ENCODE measurements around the gene ANKRD6. TPM values are rescaled to one million over a fixed set of nuclear protein-coding genes. Genes with fewer than 3 reads are reported as not detected.
"Not testable (repeated sequence)": the region's sequence is repeated elsewhere in the genome, so short reads cannot be mapped to it uniquely, and the experiment has no call there.

ANKRD6 gene
- total RNA-seq, 1 experiment from 2014 or later = 7.1 TPM

- Histone ChIP-seq H3K4me3 (no peak overlapping the region), H3K9me3 (no peaks in the 10 kb centered on the region), H3K27me3 (no peaks in the 10 kb centered on the region), H3K36me3 (no peaks in the 10 kb centered on the region)
- DNase-seq = no peak
Measured at GRCh38 chr6:89618026-89618425, 185.1 kb downstream of the ANKRD6 start.

- H3K9me3 ChIP-seq = no peaks in the 10 kb centered on the region
- H3K4me3 ChIP-seq = no peak overlapping the region
- H3K27me3 ChIP-seq = no peaks in the 10 kb centered on the region
- no peaks in the 10 kb centered on the region for H3K36me3 ChIP-seq
- DNase-seq = no peak
Measured at GRCh38 chr6:89619567-89619966, 186.6 kb downstream of the ANKRD6 start.

GRCh38 chr6:89623749-89624148 lies 190.8 kb downstream of the ANKRD6 start:
- no peaks in the 10 kb centered on the region for H3K27me3 ChIP-seq
- no peaks in the 10 kb centered on the region for H3K36me3 ChIP-seq
- no peak overlapping the region for H3K4me3 ChIP-seq
- H3K9me3 ChIP-seq = no peaks in the 10 kb centered on the region
- no peak for DNase-seq

GRCh38 chr6:89630488-89630887 lies 197.5 kb downstream of the ANKRD6 start:
- Histone ChIP-seq H3K27me3 (no peaks in the 10 kb centered on the region), H3K9me3 (no peaks in the 10 kb centered on the region), H3K36me3 (no peaks in the 10 kb centered on the region), H3K4me3 (no peak overlapping the region)
- DNase-seq = no peak

DNA sequence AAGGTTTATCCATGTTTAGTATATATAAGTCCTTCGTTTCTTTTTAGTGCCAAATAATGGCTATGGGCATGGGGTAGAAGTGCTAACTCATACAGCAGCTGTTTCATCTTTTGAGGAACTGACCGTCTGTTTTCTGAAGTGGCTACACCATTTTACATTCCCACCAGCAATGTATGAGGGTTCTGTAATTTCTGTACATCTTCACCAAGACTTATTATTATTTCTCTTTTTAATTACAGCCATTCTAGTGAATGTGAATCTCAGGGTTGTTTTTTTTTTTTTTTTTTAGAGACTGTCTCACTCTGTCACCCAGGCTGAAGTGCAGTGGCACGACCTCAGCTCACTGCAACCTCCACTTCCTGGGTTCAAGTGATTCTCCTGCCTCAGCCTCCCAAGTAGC lies 203.5 kb downstream of the ANKRD6 start:
- DNase-seq, H3K4me3 ChIP-seq, H3K9me3 ChIP-seq, H3K27me3 ChIP-seq: not testable (repeated sequence)
- H3K36me3 ChIP-seq = peaks cover 14% of the 10 kb centered on the region

DNA sequence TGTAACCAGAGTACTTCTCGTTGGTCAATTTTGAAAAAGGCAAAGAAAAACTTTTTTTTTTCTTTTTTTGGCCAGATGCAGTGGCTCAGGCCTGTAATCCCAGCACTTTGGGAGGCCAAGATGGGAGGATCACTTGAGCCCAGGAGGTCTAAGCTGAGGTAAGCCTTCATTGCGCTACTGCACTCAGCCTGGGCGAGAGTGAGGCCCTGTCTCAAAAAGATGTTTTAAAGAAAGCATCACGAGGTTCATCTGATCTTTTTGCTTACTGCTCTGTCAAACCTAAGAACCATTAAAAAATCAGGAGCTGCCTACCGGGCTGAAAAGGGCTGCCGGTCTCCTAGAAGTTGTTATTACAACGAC lies 205.0 kb downstream of the ANKRD6 start:
- peaks cover 14% of the 10 kb centered on the region for H3K36me3 ChIP-seq
- no peaks in the 10 kb centered on the region for H3K9me3 ChIP-seq
- DNase-seq = no peak
- peak overlapping the region; percentile 94 for H3K4me3 ChIP-seq
- H3K27me3 ChIP-seq = no peaks in the 10 kb centered on the region

DNA sequence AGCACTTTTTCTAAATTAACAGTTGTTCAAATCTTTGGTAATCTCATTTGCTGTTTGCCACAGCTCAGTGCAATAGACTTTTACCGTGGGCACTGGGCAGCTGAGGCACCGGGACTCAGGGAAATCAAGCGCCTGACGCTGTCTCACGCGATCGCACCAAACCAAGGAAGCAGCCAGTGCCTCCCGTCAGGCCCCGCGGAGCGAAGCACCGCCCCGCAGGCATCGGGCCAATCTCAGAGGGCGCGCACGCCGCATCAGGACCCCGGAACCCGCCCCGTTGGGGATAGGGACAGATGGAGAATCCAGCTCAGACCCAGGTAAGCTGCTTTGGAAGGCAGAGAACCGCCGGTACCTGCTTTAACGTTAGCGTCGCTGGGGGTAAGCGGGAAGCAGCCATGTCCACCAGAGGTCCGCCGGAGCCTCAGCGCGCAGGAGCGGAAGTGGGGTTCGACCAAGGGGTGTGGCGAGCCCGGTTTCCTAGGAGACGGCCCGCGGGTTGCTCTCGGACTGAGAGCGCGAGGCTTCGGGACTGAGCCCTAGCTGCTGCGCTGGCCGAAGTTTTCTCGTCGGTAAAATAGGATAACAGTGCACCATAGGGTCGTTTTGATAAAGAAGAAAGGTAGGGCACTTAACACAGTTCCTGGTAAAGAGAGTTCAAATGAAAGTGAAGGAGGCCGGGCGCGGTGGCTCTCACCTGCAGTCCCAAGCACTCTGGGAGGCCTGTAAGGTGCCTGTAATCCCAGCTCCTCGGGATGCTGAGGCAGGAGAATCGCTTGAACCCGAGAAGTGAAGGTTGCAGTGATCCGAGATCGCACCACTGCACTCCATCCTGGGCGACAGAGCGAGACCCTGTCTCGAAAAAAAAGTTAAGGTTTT lies 205.6 kb downstream of the ANKRD6 start, which contains the start of gene LYRM2:
TSS of gene LYRM2 (minus strand) at position 428 of the 876 bp plus-strand sequence. CDS start at position 397, 31 bp downstream.
- DNase-seq = peak; percentile 94
- Histone ChIP-seq H3K4me3 (peak within 1 kb of the TSS; percentile 94), H3K36me3 (peaks cover 17% of the 10 kb centered on the region), H3K27me3 (no peaks in the 10 kb centered on the region), H3K9me3 (no peaks in the 10 kb centered on the region)

DNA sequence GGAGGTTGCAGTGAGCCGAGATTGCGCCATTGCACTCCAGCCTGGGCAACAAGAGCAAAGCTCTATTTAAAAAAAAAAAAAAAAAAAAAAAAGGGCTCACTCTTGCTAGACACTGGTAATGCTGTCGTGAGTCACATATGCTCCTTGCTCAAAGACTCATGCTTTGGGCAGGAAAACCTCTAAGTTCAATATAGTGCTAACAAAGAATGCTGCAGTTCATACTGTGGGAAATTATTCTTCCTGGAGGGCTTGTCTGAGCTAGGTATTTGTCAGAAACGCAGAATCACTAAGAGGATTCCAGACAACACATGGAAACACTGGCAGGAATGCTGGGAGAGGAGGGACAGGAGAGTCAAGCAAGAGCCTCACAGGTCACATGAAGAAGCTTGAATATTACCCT lies 207.9 kb downstream of the ANKRD6 start:
- DNase-seq = no peak
- no peaks in the 10 kb centered on the region for H3K9me3 ChIP-seq
- no peak overlapping the region for H3K4me3 ChIP-seq
- peaks cover 27% of the 10 kb centered on the region for H3K36me3 ChIP-seq
- H3K27me3 ChIP-seq = no peaks in the 10 kb centered on the region

- not testable (repeated sequence) for H3K4me3 ChIP-seq, H3K9me3 ChIP-seq, DNase-seq, H3K27me3 ChIP-seq
- H3K36me3 ChIP-seq = peaks cover 29% of the 10 kb centered on the region
Measured at GRCh38 chr6:89641581-89641980, 208.6 kb downstream of the ANKRD6 start.

DNA sequence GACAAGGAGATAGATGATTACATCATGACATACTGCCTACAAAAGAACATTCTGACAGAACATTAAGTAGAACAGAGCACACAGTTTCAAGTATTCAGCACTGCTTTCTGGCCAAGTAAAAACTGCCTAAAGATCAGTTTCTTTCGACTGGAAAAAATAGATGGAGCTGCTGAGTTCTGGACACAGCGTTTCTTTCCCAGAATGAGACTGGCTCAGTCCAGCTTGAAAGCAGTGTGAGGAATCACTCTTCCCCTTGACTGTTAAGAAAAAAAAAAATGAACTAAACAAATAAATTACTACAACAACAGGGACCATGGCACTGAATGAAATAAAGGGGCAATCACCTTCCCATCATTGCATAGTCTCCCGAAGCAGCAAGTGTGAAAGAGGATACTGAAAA lies 210.0 kb downstream of the ANKRD6 start:
- no peak overlapping the region for H3K4me3 ChIP-seq
- no peak for DNase-seq
- no peaks in the 10 kb centered on the region for H3K27me3 ChIP-seq
- H3K9me3 ChIP-seq = no peaks in the 10 kb centered on the region
- peaks cover 32% of the 10 kb centered on the region for H3K36me3 ChIP-seq

DNA sequence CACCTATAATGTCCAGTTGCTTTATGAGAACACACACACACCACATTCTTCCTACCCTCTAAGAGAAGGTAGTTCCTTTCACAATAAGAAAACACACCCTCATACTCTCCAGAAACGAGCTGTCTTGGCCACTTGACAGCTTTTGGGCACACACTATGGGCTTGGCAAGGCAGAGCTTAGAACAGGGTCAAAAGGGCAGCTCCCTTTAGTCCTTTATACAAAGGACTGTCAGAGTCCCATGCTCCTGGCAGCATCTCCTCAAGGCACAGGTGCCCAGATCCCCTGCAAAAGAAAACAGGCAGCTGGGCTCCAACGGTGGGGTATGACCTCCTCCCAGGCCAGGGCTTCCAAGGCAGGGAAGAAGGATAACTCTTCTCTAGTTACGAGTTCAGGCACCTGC lies 210.5 kb downstream of the ANKRD6 start:
- H3K36me3 ChIP-seq = peaks cover 37% of the 10 kb centered on the region

GRCh38 chr6:89644864-89645263 lies 211.9 kb downstream of the ANKRD6 start:
- no peak for DNase-seq
- H3K9me3 ChIP-seq = no peaks in the 10 kb centered on the region
- H3K4me3 ChIP-seq = no peak overlapping the region
- H3K27me3 ChIP-seq = no peaks in the 10 kb centered on the region
- H3K36me3 ChIP-seq = peaks cover 47% of the 10 kb centered on the region

More for the DNA sequence above, 210.5 kb downstream of the ANKRD6 start:
- Histone ChIP-seq H3K27me3 (no peaks in the 10 kb centered on the region), H3K9me3 (no peaks in the 10 kb centered on the region), H3K4me3 (no peak overlapping the region)
- DNase-seq = no peak

GRCh38 chr6:89649682-89650081 lies 216.7 kb downstream of the ANKRD6 start:
- DNase-seq = no peak
- Histone ChIP-seq H3K36me3 (peaks cover 62% of the 10 kb centered on the region), H3K4me3 (no peak overlapping the region), H3K9me3 (no peaks in the 10 kb centered on the region), H3K27me3 (no peaks in the 10 kb centered on the region)

GRCh38 chr6:89650579-89650978 lies 217.6 kb downstream of the ANKRD6 start:
- DNase-seq = no peak
- no peaks in the 10 kb centered on the region for H3K27me3 ChIP-seq
- H3K9me3 ChIP-seq = no peaks in the 10 kb centered on the region
- H3K36me3 ChIP-seq = peaks cover 66% of the 10 kb centered on the region
- H3K4me3 ChIP-seq = no peak overlapping the region

DNA sequence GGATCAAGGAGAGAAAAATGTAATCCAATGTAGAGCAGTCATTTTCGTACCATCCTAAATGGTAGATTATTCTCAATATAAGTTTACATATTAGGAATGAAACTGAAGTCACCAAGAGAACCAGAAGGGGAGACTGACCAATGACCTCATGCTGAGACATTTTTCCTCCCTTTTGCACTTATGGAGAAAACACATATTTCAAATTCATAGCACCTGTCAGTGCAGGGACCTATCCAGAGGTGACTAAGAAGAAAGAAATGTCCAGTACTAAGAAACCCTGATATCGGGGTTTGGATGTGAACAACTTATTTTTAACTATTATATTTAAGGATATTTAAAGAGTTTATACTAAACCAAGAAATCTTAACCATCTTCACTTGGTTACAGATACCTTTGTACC lies 222.2 kb downstream of the ANKRD6 start:
- H3K36me3 ChIP-seq = peaks cover 53% of the 10 kb centered on the region

GRCh38 chr6:89657445-89658158 lies 224.7 kb downstream of the ANKRD6 start:
- Histone ChIP-seq H3K27me3 (no peaks in the 10 kb centered on the region), H3K36me3 (peaks cover 55% of the 10 kb centered on the region), H3K9me3 (no peaks in the 10 kb centered on the region), H3K4me3 (no peak overlapping the region)
- DNase-seq = no peak

More for the DNA sequence above, 222.2 kb downstream of the ANKRD6 start:
- DNase-seq = no peak
- no peaks in the 10 kb centered on the region for H3K27me3 ChIP-seq
- H3K9me3 ChIP-seq = no peaks in the 10 kb centered on the region
- H3K4me3 ChIP-seq = no peak overlapping the region

- H3K27me3 ChIP-seq = no peaks in the 10 kb centered on the region
- H3K36me3 ChIP-seq = peaks cover 58% of the 10 kb centered on the region
- H3K9me3 ChIP-seq = no peaks in the 10 kb centered on the region
- H3K4me3 ChIP-seq = no peak overlapping the region
- no peak for DNase-seq
Measured at GRCh38 chr6:89660981-89661380, 228.0 kb downstream of the ANKRD6 start.

DNA sequence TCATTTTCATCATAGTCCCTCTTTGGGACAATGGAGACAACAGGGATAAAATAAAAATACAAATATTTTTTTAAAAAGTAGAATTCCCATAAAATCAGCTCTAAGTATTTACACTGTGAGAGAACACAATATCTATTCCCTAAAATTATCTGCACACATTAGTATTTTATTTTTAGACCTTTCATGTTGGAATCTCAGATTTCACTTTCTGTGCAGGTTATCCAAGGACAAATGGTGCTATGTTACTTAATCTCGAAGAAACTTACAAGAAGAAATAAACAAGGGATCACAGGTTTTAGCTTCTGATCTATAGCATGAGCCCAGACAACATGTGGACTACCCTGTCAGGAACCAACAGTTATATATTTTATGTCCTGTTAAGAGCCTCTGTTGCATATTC lies 228.6 kb downstream of the ANKRD6 start:
- Histone ChIP-seq H3K27me3 (no peaks in the 10 kb centered on the region), H3K36me3 (peaks cover 58% of the 10 kb centered on the region), H3K9me3 (no peaks in the 10 kb centered on the region), H3K4me3 (no peak overlapping the region)
- DNase-seq = no peak
